ENCODE results near the gene MRPL18.

The MRPL18 gene

GRCh38 chr6:159842035-159842434 is 51.8 kb downstream of the MRPL18 start:
- DNase-seq (ENCODE audit: low read depth in 2 of 2), result no peak

GRCh38 chr6:159844737-159845645 is 54.7 kb downstream of the MRPL18 start:
- no peak for DNase-seq (ENCODE audit: low read depth in 2 of 2)

All from fibroblast of skin of left quadriceps (primary cell).